ENCODE results near the gene SLC35E3. TPM values are rescaled to one million over a fixed set of nuclear protein-coding genes. Genes with fewer than 3 reads are reported as not detected.

SLC35E3 gene
- total and polyA plus RNA-seq, 2 experiments from 2014 or later = 5.5 to 13.8 TPM

DNA sequence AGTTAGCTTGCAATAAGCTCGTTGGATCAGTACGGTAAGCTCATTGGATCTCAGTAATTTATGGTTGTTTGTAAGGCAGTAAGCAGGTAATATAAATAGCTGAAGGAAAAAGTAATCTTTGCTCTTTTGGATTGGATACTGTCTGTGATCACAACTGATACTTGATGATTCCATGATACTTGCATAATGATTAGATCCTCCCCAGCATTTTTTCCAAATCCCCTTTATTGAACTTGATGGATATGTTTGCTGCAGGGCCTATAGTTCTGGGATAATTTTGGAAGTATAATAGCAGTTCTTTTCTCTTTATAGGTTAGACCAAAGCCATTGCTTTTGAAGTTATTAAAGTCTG is 67.2 kb downstream of the SLC35E3 start:
- Histone ChIP-seq H4K20me1 (replicated peaks; ENCODE audit: insufficient read depth) (peaks cover 45% of the 10 kb centered on the region), H3K27me3 (ENCODE audit: insufficient read depth) (no peaks in the 10 kb centered on the region), H3K79me2 (replicated peaks; ENCODE audit: insufficient read depth) (peaks cover 86% of the 10 kb centered on the region), H3F3A (replicated peaks; ENCODE audit: low read depth) (0 out of 2 replicates have a peak, but pooled peaks cover 5% of the 10 kb centered on the region), H3K27ac (ENCODE audit: low read depth) (peak overlapping the region; percentile 35; the same call in 1 of the 2 replicates), H2AFZ (no peak overlapping the region), H3K4me3 (no peak overlapping the region), H3K4me1 (ENCODE audit: insufficient read depth) (no peaks in the 10 kb centered on the region; the same call in 1 of the 2 replicates), H3K36me3 (ENCODE audit: insufficient read depth) (peaks cover 68% of the 10 kb centered on the region), H3K9me2 (ENCODE audit: insufficient read depth) (no peaks in the 10 kb centered on the region), H3K4me2 (no peak overlapping the region)
- Mint-ChIP-seq H3K27ac (no peak overlapping the region), H3K4me3 (no peak overlapping the region), H3K4me1 (peaks cover 2% of the 10 kb centered on the region), H3K9me3 (no peaks in the 10 kb centered on the region), H3K27me3 (ENCODE audit: insufficient read depth, low read depth, poor library complexity) (peaks cover 7% of the 10 kb centered on the region), H3K36me3 (ENCODE audit: low read depth) (peaks cover 84% of the 10 kb centered on the region)
- DNase-seq (ENCODE audit: low spot score) (no peak), ATAC-seq (no peak)
- TF ChIP-seq POLR2AphosphoS5 (IDR thresholded peaks at IDR 0.05; ENCODE audit: low read depth) (no peak), EZH2 (IDR thresholded peaks at IDR 0.05; ENCODE audit: low read depth, unreplicated experiment) (no peak), JUNB (IDR thresholded peaks at IDR 0.05; ENCODE audit: unreplicated experiment) (no peak), CREB1 (CRISPR knock-in tag; IDR thresholded peaks at IDR 0.05; ENCODE audit: low read depth) (no peak), ZNF114 (CRISPR knock-in tag; IDR thresholded peaks at IDR 0.05) (no peak), EZH2phosphoT487 (IDR thresholded peaks at IDR 0.05; ENCODE audit: unreplicated experiment) (no peak)
- TF ChIP-seq, protein P1, sequence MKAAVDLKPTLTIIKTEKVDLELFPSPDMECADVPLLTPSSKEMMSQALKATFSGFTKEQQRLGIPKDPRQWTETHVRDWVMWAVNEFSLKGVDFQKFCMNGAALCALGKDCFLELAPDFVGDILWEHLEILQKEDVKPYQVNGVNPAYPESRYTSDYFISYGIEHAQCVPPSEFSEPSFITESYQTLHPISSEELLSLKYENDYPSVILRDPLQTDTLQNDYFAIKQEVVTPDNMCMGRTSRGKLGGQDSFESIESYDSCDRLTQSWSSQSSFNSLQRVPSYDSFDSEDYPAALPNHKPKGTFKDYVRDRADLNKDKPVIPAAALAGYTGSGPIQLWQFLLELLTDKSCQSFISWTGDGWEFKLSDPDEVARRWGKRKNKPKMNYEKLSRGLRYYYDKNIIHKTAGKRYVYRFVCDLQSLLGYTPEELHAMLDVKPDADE (IDR thresholded peaks at IDR 0.05) = no peak
- TF ChIP-seq, protein P2, sequence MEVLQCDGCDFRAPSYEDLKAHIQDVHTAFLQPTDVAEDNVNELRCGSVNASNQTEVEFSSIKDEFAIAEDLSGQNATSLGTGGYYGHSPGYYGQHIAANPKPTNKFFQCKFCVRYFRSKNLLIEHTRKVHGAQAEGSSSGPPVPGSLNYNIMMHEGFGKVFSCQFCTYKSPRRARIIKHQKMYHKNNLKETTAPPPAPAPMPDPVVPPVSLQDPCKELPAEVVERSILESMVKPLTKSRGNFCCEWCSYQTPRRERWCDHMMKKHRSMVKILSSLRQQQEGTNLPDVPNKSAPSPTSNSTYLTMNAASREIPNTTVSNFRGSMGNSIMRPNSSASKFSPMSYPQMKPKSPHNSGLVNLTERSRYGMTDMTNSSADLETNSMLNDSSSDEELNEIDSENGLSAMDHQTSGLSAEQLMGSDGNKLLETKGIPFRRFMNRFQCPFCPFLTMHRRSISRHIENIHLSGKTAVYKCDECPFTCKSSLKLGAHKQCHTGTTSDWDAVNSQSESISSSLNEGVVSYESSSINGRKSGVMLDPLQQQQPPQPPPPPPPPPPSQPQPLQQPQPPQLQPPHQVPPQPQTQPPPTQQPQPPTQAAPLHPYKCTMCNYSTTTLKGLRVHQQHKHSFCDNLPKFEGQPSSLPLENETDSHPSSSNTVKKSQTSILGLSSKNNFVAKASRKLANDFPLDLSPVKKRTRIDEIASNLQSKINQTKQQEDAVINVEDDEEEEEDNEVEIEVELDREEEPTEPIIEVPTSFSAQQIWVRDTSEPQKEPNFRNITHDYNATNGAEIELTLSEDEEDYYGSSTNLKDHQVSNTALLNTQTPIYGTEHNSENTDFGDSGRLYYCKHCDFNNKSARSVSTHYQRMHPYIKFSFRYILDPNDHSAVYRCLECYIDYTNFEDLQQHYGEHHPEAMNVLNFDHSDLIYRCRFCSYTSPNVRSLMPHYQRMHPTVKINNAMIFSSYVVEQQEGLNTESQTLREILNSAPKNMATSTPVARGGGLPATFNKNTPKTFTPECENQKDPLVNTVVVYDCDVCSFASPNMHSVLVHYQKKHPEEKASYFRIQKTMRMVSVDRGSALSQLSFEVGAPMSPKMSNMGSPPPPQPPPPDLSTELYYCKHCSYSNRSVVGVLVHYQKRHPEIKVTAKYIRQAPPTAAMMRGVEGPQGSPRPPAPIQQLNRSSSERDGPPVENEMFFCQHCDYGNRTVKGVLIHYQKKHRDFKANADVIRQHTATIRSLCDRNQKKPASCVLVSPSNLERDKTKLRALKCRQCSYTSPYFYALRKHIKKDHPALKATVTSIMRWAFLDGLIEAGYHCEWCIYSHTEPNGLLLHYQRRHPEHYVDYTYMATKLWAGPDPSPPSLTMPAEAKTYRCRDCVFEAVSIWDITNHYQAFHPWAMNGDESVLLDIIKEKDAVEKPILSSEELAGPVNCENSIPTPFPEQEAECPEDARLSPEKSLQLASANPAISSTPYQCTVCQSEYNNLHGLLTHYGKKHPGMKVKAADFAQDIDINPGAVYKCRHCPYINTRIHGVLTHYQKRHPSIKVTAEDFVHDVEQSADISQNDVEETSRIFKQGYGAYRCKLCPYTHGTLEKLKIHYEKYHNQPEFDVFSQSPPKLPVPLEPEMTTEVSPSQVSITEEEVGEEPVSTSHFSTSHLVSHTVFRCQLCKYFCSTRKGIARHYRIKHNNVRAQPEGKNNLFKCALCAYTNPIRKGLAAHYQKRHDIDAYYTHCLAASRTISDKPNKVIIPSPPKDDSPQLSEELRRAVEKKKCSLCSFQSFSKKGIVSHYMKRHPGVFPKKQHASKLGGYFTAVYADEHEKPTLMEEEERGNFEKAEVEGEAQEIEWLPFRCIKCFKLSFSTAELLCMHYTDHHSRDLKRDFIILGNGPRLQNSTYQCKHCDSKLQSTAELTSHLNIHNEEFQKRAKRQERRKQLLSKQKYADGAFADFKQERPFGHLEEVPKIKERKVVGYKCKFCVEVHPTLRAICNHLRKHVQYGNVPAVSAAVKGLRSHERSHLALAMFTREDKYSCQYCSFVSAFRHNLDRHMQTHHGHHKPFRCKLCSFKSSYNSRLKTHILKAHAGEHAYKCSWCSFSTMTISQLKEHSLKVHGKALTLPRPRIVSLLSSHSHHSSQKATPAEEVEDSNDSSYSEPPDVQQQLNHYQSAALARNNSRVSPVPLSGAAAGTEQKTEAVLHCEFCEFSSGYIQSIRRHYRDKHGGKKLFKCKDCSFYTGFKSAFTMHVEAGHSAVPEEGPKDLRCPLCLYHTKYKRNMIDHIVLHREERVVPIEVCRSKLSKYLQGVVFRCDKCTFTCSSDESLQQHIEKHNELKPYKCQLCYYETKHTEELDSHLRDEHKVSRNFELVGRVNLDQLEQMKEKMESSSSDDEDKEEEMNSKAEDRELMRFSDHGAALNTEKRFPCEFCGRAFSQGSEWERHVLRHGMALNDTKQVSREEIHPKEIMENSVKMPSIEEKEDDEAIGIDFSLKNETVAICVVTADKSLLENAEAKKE (CRISPR knock-in tag; IDR thresholded peaks at IDR 0.05) = no peak
- TF ChIP-seq, protein P3, sequence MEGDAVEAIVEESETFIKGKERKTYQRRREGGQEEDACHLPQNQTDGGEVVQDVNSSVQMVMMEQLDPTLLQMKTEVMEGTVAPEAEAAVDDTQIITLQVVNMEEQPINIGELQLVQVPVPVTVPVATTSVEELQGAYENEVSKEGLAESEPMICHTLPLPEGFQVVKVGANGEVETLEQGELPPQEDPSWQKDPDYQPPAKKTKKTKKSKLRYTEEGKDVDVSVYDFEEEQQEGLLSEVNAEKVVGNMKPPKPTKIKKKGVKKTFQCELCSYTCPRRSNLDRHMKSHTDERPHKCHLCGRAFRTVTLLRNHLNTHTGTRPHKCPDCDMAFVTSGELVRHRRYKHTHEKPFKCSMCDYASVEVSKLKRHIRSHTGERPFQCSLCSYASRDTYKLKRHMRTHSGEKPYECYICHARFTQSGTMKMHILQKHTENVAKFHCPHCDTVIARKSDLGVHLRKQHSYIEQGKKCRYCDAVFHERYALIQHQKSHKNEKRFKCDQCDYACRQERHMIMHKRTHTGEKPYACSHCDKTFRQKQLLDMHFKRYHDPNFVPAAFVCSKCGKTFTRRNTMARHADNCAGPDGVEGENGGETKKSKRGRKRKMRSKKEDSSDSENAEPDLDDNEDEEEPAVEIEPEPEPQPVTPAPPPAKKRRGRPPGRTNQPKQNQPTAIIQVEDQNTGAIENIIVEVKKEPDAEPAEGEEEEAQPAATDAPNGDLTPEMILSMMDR (conservative IDR thresholded peaks at IDR 0.05; ENCODE audit: low read depth in 2 of 2) = no peak

Measured in GM23338 (cell line).